ENCODE results near the gene GSN. TPM values are rescaled to one million over a fixed set of nuclear protein-coding genes. Genes with fewer than 3 reads are reported as not detected.
A peak's percentile ranks its signal among the peaks of the same experiment; 100 is the strongest.

The GSN gene
- total and polyA plus RNA-seq, 2 of the 8 experiments (the other 6 are each of a cell fraction or from before 2014, with no cell fraction given), result 52.3 to 94.5 TPM

- Histone ChIP-seq H2AK5ac (ENCODE audit: low read depth, low read length) (no peak within 1 kb of the TSS), H3K4ac (replicated peaks; ENCODE audit: insufficient read length, low read depth, low read length) (peak within 1 kb of the TSS; percentile 73), H3K79me2 (ENCODE audit: control insufficient read depth in 1 of 2, insufficient read depth in 2 of 2, low read length in 2 of 2) (no peaks in the 10 kb centered on the region), H2BK120ac (replicated peaks; ENCODE audit: low read depth, low read length) (no peak within 1 kb of the TSS), H4K91ac (replicated peaks; ENCODE audit: insufficient read length, low read length) (peak within 1 kb of the TSS; percentile 90), H3K23ac (ENCODE audit: insufficient read length) (no peak within 1 kb of the TSS), H4K5ac (ENCODE audit: insufficient read length, low read depth, low read length) (peak within 1 kb of the TSS; percentile 11), H3K4me3 (ENCODE audit: extremely low read depth in 1 of 4, insufficient read depth in 2 of 4, low read depth in 3 of 4, low read length in 4 of 4) (peak within 1 kb of the TSS; percentile 54 to 71 (median 64)), H2BK12ac (ENCODE audit: low read depth, low read length) (peak within 1 kb of the TSS; percentile 71; the same call in 1 of the 2 replicates), H2BK5ac (ENCODE audit: low read depth, low read length) (peak within 1 kb of the TSS; percentile 48; the same call in 1 of the 2 replicates), H3K56ac (replicated peaks; ENCODE audit: insufficient read length, low read depth, low read length) (no peak within 1 kb of the TSS), H3K14ac (ENCODE audit: insufficient read length) (no peak within 1 kb of the TSS), H3K4me1 (replicated peaks in 1 of 4; ENCODE audit: control insufficient read depth in 3 of 4, insufficient read depth in 4 of 4, low read length in 3 of 4) (peaks cover 0 to 7% (median 4%) of the 10 kb centered on the region in 4 experiments; a peak in 4 of 7 replicates), H3K27ac (ENCODE audit: low read depth, low read length) (no peak within 1 kb of the TSS), H2BK15ac (ENCODE audit: low read length) (no peak within 1 kb of the TSS), H3K18ac (ENCODE audit: extremely low read depth, low read length) (peak within 1 kb of the TSS; percentile 93), H3K9me3 (ENCODE audit: insufficient read depth in 2 of 2, low read depth in 1 of 2, low read length in 1 of 2) (no peaks in the 10 kb centered on the region; a peak in 1 of 4 replicates), H3K4me2 (ENCODE audit: insufficient read depth in 1 of 2, low read depth in 2 of 2, low read length in 2 of 2) (peak within 1 kb of the TSS; percentile 84 to 89), H3K79me1 (ENCODE audit: low read depth, low read length) (no peaks in the 10 kb centered on the region), H3K27me3 (replicated peaks in 1 of 4; ENCODE audit: control insufficient read depth in 3 of 4, extremely low read depth in 1 of 4, insufficient read depth in 3 of 4, low read length in 3 of 4) (peaks cover 0 to 13% (median 9%) of the 10 kb centered on the region in 4 experiments; a peak in 3 of 7 replicates), H3K23me2 (ENCODE audit: low read depth, low read length) (peaks cover 5% of the 10 kb centered on the region), H4K20me1 (replicated peaks in 1 of 2; ENCODE audit: control insufficient read depth in 1 of 2, insufficient read depth in 2 of 2, low read length in 2 of 2) (no peaks in the 10 kb centered on the region), H2AFZ (ENCODE audit: low read length) (peak within 1 kb of the TSS; percentile 80; the same call in 1 of the 2 replicates), H3K9ac (replicated peaks in 1 of 4; ENCODE audit: extremely low read depth in 1 of 4, low read depth in 3 of 4, low read length in 3 of 4) (peak within 1 kb of the TSS in 3 of 4 experiments; percentile 8 to 52 (median 41); a peak in 6 of 7 replicates), H2BK20ac (ENCODE audit: low read length) (peak within 1 kb of the TSS; percentile 75; the same call in 1 of the 2 replicates), H3K36me3 (ENCODE audit: control insufficient read depth in 2 of 4, insufficient read depth in 4 of 4, low read length in 3 of 4) (peaks cover 0 to 4% (median 0%) of the 10 kb centered on the region in 4 experiments; a peak in 1 of 8 replicates), H4K8ac (ENCODE audit: extremely low read depth, insufficient read depth, low read length) (peak within 1 kb of the TSS; percentile 88)
- WGBS, 2 experiments (ENCODE audit: extremely low coverage in 1 of 2, insufficient coverage in 1 of 2, insufficient read length in 1 of 2, insufficient replicate concordance in 2 of 2, low coverage in 1 of 2, low lambda C conversion rate in 2 of 2, missing lambda C conversion rate in 1 of 2), result 5% methylated on average over 28 of the region's 52 CpGs; no CpG with 5 or more reads in 1 of the 2 experiments
- POLR2A ChIA-PET (ENCODE audit: partially characterized antibody), result interaction anchor here (0.7 to 1.0 kb wide), 2 partner anchors 16 to 31 kb away, joined by 3 read pairs; no protein-coding TSS in a partner anchor
- no peak for DNase-seq (ENCODE audit: low read depth in 1 of 2, low spot score in 2 of 2)
- no peak for FAIRE-seq
- CTCF ChIA-PET (ENCODE audit: partially characterized antibody), result interaction anchor here (1.0 to 1.2 kb wide), 4 partner anchors 9 to 50 kb away, joined by 3 to 4 read pairs (median 4); no protein-coding TSS in a partner anchor
- TF ChIP-seq SP4 (IDR thresholded peaks at IDR 0.05; ENCODE audit: low read length), result no peak
- peak; percentile 92 to 94 for TF ChIP-seq POLR2A (IDR thresholded peaks at IDR 0.05; ENCODE audit: control extremely low read depth in 1 of 2, low read depth in 2 of 2, low read length in 2 of 2)
- TF ChIP-seq KDM1A (IDR thresholded peaks at IDR 0.05; ENCODE audit: borderline replicate concordance, low read length), result no peak
- TF ChIP-seq TAF1 (IDR thresholded peaks at IDR 0.05; ENCODE audit: low read depth, low read length), result peak; percentile 89
- TF ChIP-seq KDM4A (IDR thresholded peaks at IDR 0.05; ENCODE audit: low read depth, low read length, severe bottlenecking), result peak; percentile 92
- no peak for TF ChIP-seq EP300 (IDR thresholded peaks at IDR 0.05; ENCODE audit: borderline replicate concordance in 1 of 2, low read depth in 2 of 2, low read length in 2 of 2)
- TF ChIP-seq KDM5A (IDR thresholded peaks at IDR 0.05; ENCODE audit: low read length), result no peak
- TF ChIP-seq, protein P1, sequence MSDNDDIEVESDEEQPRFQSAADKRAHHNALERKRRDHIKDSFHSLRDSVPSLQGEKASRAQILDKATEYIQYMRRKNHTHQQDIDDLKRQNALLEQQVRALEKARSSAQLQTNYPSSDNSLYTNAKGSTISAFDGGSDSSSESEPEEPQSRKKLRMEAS (IDR thresholded peaks at IDR 0.05), result peak; percentile 85
- TF ChIP-seq NANOG (IDR thresholded peaks at IDR 0.05; ENCODE audit: insufficient read depth, low read depth, low read length, poor library complexity, severe bottlenecking), result no peak
- peak; percentile 77 for TF ChIP-seq TBP (IDR thresholded peaks at IDR 0.05; ENCODE audit: low read depth, low read length)
- no peak for TF ChIP-seq CEBPB (IDR thresholded peaks at IDR 0.05; ENCODE audit: low read depth, low read length)
- TF ChIP-seq CHD1 (IDR thresholded peaks at IDR 0.05; ENCODE audit: low read depth, low read length), result no peak
Observed at GRCh38 chr9:121369595-121370265, 101.8 kb downstream of the GSN start, which contains the start of gene STOM. TSS of gene STOM (minus strand) at chr9:121370250. CDS start at chr9:121370187, 63 bp downstream.

Measured in H1 (cell line).